ENCODE results near the gene SLC37A1. TPM values are rescaled to one million over a fixed set of nuclear protein-coding genes. Genes with fewer than 3 reads are reported as not detected.

SLC37A1 gene
- total RNA-seq, 1 experiment from 2014 or later, result 15.0 TPM

GRCh38 chr21:42568866-42569731 lies 55.4 kb downstream of the SLC37A1 start:
- no peak overlapping the region for H3K4me2 ChIP-seq (ENCODE audit: low read length)
- ChIA-PET POLR2A (no interaction called here), RAD21 (ENCODE audit: low non-redundant PET in 1 of 2, low total read pairs in 2 of 2, uncharacterized antibody in 2 of 2, unreplicated experiment in 2 of 2) (no interaction called here), CTCF (no interaction called here)
- DNase-seq (ENCODE audit: low read depth, low spot score), result no peak
- H3K36me3 ChIP-seq (ENCODE audit: control insufficient read depth in 1 of 2, insufficient read depth in 2 of 2, low read length in 2 of 2), result no peaks in the 10 kb centered on the region
- no peaks in the 10 kb centered on the region for H3K27me3 ChIP-seq (ENCODE audit: insufficient read depth, low read length)
- H3K9me2 ChIP-seq (ENCODE audit: insufficient read depth), result no peaks in the 10 kb centered on the region
- no peak for ATAC-seq
- no peaks in the 10 kb centered on the region for H3K79me2 ChIP-seq (ENCODE audit: insufficient read depth, low read length)
- intact Hi-C loops (cut with micrococcal nuclease), result no loop called here
- H4K20me1 ChIP-seq (ENCODE audit: insufficient read depth), result no peaks in the 10 kb centered on the region
- no peak overlapping the region for H2AFZ ChIP-seq (ENCODE audit: low read depth, low read length, poor library complexity, severe bottlenecking)
- H3K27ac ChIP-seq (ENCODE audit: low read depth, low read length), result no peak overlapping the region
- no peaks in the 10 kb centered on the region for H3K4me1 ChIP-seq (ENCODE audit: control insufficient read depth in 1 of 2, insufficient read depth in 2 of 2, low read length in 2 of 2)
- H3K9ac ChIP-seq (ENCODE audit: low read length), result no peak overlapping the region
- TF ChIP-seq ELF1 (IDR thresholded peaks at IDR 0.05; ENCODE audit: borderline replicate concordance, low read depth) (no peak), CTCF (IDR thresholded peaks at IDR 0.05 in 2 of 3, conservative IDR thresholded peaks at IDR 0.05 in 1 of 3; ENCODE audit: borderline replicate concordance in 1 of 3, insufficient read depth in 1 of 3, low read depth in 2 of 3, low read length in 2 of 3) (no peak), SIN3A (IDR thresholded peaks at IDR 0.05; ENCODE audit: low read depth) (no peak), RAD21 (IDR thresholded peaks at IDR 0.05; ENCODE audit: low read depth) (no peak), EZH2phosphoT487 (IDR thresholded peaks at IDR 0.05; ENCODE audit: borderline replicate concordance) (no peak), SP1 (IDR thresholded peaks at IDR 0.05; ENCODE audit: low read depth) (no peak), CEBPB (IDR thresholded peaks at IDR 0.05; ENCODE audit: low read depth) (no peak), ZFX (IDR thresholded peaks at IDR 0.05) (no peak), ZBTB33 (IDR thresholded peaks at IDR 0.05; ENCODE audit: extremely low read depth, insufficient replicate concordance, low read length) (no peak), ATF3 (IDR thresholded peaks at IDR 0.05) (no peak), FOSL1 (IDR thresholded peaks at IDR 0.05; ENCODE audit: low read depth) (no peak), CBX3 (IDR thresholded peaks at IDR 0.05; ENCODE audit: low read depth) (no peak), MAX (IDR thresholded peaks at IDR 0.05) (no peak), POLR2AphosphoS5 (IDR thresholded peaks at IDR 0.05; ENCODE audit: low read depth, low read length) (no peak), POLR2A (IDR thresholded peaks at IDR 0.05; ENCODE audit: borderline replicate concordance, extremely low read depth, insufficient read depth, insufficient read length) (no peak), REST (IDR thresholded peaks at IDR 0.05; ENCODE audit: low read depth) (no peak), EZH2 (IDR thresholded peaks at IDR 0.05) (no peak), ZNF274 (IDR thresholded peaks at IDR 0.05; ENCODE audit: low read depth, low read length) (no peak)
- H3K9me3 ChIP-seq (ENCODE audit: control insufficient read depth in 1 of 2, insufficient read depth in 1 of 2, low read depth in 1 of 2, low read length in 2 of 2), result no peaks in the 10 kb centered on the region
- H3K4me3 ChIP-seq (replicated peaks in 1 of 2; ENCODE audit: low read depth in 1 of 2, low read length in 2 of 2), result no peak overlapping the region
- no TSS peak for BruUV-seq (replicated peaks)

Data from HCT116 (cell line).